Iris pigment epithelial cell (primary cell): ENCODE measurements around the gene VPS37D.

Experiments
- DNase-seq: peaks from one replicate; pipeline ENCODE4 v3.0.0-alpha.2; 2011; ENCODE audit warnings: low read depth

Gene VPS37D

DNA sequence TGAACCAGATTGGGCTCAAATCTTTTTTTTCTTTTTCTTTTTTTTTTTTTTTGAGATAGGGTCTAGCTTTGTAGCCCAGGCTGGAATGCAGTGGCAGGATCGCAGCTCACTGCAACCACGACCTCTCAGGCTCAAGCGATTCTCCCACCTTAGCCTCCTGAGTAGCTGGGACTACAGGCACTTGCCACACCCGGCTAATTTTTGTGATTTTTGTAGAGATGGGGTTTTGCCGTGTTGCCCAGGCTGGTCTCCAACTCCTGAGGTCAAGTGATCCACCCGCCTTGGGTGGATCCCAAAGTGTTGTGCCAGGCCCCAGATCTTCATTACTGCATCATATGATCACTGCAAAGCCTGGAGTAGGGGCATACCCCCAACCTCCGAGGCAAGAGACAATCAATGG lies 12.9 kb downstream of the VPS37D start:
- DNase-seq, result no peak

GRCh38 chr7:73681031-73681430 lies 13.4 kb downstream of the VPS37D start:
- DNase-seq, result peak; percentile 78

DNA sequence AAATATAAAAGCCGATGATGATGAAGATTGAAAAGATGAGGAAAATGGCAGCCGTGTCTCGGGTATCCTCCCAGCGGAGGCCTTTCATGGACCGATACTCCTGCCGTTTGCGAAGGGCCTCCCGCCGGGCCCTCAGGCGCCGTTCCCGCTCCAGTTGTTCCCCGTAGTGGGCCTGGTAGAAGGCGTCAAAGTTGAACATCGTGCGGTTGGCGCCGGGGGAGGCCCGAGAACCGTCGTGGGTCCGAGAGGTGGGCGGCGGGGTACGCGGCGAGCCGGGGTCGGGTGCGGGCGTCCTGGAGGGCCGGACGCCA lies 15.1 kb downstream of the VPS37D start:
- DNase-seq, result no peak

- DNase-seq, result peak; percentile 98
Measured at GRCh38 chr7:73683056-73683787, 15.6 kb downstream of the VPS37D start, which contains the start of the genes BUD23 and DNAJC30. Gene BUD23 (plus strand): TSS chr7:73683597. CDS start chr7:73683626, 29 bp downstream. Gene DNAJC30 (minus strand): TSS chr7:73683453. CDS start chr7:73683423, 30 bp downstream.

- DNase-seq, result no peak
Measured at GRCh38 chr7:73683788-73684693, 16.4 kb downstream of the VPS37D start.

- DNase-seq, result no peak
Measured at GRCh38 chr7:73685311-73685710, 17.7 kb downstream of the VPS37D start.

DNA sequence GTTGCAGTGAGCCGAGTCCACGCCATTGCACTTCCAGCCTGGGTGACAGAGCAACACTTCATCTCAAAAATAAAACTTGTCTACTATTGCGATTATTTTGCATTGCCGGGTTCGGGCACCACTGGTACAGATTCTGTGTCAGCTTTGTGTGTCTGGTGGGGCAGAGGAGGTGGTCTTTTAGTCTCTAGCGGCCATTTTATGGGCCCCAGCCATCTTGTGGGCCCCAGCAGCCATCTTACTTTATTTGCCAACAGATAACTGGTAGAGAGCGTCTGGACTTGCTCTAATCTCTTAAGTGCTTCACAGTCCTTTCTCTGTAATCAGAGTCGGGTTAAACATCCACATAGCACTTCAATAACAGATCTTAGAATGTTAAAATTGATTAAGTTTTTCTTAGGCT lies 20.7 kb downstream of the VPS37D start:
- DNase-seq, result no peak

- DNase-seq, result no peak
Measured at GRCh38 chr7:73690646-73691045, 23.0 kb downstream of the VPS37D start.

DNA sequence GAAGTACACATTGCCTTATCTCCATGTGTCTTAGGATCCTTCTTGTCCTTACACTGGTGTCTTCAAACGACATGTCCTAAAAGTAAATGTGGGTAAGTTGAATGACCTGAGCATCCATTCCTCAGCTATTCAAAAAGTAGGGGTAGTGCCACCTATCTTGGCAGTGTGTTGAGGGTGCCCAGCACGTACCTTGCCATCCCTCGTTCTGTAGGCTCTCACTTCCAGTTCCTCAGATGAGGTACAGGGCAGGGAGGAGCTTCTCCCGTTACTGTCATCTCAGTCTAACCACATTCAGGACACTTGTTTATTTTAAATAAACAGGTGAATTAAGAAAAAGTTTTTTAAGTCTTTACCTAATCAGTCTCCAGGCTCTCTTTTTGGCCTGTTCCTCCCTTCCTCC lies 28.7 kb downstream of the VPS37D start:
- DNase-seq, result no peak

- no peak for DNase-seq
Measured at GRCh38 chr7:73698410-73698809, 30.8 kb downstream of the VPS37D start.

DNA sequence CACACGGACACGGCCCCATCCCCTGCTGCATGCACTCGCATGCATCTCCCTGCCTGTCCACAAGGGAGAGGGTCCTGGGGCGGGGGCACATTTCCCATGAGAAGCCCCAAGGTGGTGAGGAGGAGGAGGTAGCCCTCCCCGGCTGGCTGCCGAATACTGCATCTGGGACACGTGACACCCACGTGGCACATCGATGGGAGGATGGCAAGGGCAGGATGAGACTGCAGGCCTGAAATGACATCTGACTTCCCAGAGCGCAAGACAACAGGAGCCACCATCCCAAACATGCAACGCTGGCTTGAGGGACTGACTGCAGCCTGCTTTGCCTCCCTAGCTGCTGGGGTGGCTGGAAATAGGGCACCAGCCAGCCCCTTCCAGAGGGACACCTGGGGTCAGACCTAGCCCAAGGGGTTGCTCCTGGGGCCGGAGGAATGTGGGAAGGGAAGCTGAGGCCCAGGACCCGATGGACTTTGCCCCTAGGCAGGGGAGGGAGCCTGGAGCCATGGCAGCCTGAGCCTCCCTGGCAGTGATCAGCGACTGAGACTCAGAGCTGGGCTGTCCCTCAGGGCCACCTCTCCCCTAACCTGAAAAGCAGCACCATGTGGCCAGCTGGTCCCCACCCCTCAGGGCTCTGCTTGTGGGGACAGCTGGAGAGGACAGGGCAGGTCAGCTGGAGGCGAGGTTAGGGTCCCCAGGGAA lies 31.9 kb downstream of the VPS37D start:
- DNase-seq, result no peak

- DNase-seq, result no peak
Measured at GRCh38 chr7:73700069-73700423, 32.4 kb downstream of the VPS37D start.

DNA sequence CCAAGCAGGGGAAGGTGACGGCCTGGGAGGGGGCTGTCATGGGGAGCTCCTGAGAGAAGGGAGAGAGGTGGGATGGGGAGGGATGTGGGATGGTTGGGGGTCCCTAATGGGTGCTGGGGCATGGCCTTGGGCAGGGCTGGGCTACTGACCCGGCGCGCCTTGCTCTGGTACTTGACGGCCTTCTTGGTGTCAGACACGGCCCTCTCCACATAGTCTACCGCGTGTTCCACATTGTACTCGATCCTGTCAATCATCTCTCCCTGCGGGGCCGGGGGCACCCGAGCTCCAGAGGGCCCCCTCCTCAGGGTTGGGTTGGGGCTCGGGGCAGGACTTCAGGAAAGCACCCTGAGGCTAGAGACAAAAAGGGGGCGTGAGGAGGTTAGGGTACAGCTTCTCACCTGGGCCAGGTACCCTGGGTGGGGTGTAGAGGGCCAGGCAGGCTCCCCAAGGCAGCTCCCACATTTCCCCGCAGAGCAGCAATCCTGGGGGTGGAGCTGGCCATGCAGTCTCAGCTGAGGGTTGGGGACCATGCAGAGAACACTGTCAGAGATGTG lies 33.0 kb downstream of the VPS37D start:
- no peak for DNase-seq

GRCh38 chr7:73701357-73701995 lies 33.8 kb downstream of the VPS37D start:
- DNase-seq, result peak; percentile 52

- no peak for DNase-seq
Measured at GRCh38 chr7:73702226-73702625, 34.6 kb downstream of the VPS37D start.

- DNase-seq, result no peak
Measured at GRCh38 chr7:73702665-73703064, 35.0 kb downstream of the VPS37D start.

DNA sequence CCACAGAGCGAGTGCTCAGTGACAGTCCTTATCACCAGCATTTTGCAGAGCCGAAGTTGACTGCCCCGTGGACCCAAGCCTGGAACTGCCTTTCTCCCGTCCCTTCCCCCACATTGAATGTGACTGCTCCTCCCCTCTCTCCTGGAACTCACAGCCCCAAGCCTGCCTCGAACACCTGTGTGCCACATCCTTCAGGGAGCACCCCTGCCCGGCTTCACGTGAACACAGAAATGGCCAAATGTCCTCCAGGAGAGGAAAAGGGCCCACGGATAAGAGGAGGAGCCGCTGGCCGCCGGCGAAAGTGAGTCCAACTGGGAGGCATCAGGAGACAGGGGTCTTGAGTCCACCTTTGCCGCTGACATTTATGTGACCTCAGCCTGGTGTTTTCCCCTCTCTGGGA lies 35.6 kb downstream of the VPS37D start:
- no peak for DNase-seq

GRCh38 chr7:73703757-73704639 lies 36.4 kb downstream of the VPS37D start:
- peak; percentile 69 for DNase-seq

GRCh38 chr7:73704640-73705550 lies 37.3 kb downstream of the VPS37D start:
- peak; percentile 71 for DNase-seq

GRCh38 chr7:73705551-73705920 lies 37.9 kb downstream of the VPS37D start:
- no peak for DNase-seq
